T47D (cell line): ENCODE measurements around the gene THSD7B.
A peak's percentile ranks its signal among the peaks of the same experiment; 100 is the strongest.

Experiments used
- DNase-seq, 2 experiments: peaks; one replicate each; pipeline versions ENCODE4 v3.0.0 to v3.0.0-alpha.2; 2011 to 2012; ENCODE audit warnings: low read depth in 1 of 2, low spot score in 1 of 2
- JUND ChIP-seq: IDR thresholded peaks from 2 replicates; pipeline ENCODE4 v1.6.1; 2012; ENCODE audit warnings: low read depth
- in situ Hi-C: cut with HindIII; loops from 2 replicates; pipeline ENCODE4 v1.10.0; 2016; ENCODE audit warnings: low sequenced_read_pairs, low pct_unique_long_range_greater_than_20kb

THSD7B gene

DNA sequence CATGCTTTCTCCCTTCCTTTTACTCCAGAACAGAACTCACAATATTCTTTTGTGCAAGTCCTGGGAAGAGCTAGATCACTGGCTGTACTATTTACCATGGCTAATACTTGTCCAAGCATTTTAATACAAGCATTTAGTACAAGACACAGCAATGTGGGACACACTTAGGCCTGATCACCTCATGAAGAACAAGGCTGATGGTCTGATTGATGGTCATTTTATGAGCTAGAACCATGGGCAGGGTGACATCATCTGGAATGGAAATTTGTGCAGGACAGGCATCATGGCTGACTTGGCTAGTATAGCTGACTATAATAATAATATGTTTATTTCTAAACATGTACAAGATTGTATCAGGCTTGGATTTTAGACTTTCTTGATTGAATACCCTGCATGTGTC is 824.8 kb downstream of the THSD7B start:
- no peak for DNase-seq
- no peak for TF ChIP-seq JUND
- in situ Hi-C loops = no loop called here

DNA sequence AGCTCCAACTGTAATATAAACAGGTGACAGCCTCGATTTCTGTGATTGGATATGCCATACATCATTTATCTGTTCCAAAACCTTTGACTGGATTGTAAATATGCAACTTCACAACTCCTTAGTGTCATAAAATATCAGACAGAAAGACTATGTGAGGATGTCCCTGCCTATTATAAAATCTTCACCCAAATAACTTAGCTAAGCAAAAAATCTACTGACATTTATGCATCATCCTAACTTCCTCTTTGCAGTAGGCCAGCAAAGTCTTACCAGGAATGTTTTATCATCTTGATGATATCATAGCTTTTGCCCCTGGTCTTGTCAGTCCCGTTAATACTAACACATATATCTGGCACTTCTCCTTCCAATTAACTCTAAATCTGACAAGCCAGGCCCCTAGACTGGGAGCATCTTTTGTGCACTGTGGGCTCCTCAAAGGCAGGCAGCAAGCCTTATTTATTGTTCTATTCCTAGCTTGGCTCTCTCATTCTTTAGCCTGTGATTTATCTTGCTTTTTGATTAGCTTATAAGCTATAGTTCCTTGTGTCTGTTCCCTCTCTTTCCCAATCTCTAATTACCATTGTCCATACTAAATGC is 842.5 kb downstream of the THSD7B start:
- no peak for TF ChIP-seq JUND
- in situ Hi-C loops = no loop called here
- no peak for DNase-seq

DNA sequence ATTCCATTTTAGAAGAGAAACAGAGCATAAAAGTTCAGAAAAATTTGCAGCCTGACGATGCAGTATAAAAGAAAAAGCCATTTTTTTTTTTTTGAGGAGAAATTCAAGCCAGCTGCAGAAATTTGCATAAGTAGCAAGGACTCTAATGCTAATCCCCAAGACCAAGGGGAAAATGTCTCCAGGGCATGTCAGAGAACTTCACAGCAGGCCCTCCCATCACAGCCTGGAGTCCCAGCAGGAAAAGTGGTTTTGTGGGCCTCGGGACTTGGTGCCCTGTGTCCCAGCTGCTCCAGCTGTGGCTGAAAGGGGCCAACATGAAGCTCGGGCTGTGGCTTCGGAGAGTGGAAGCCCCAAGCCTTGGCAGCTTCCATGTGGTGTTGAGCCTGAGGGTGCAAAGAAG is 873.6 kb downstream of the THSD7B start:
- TF ChIP-seq JUND = no peak
- no peak for DNase-seq
- in situ Hi-C loops = no loop called here

DNA sequence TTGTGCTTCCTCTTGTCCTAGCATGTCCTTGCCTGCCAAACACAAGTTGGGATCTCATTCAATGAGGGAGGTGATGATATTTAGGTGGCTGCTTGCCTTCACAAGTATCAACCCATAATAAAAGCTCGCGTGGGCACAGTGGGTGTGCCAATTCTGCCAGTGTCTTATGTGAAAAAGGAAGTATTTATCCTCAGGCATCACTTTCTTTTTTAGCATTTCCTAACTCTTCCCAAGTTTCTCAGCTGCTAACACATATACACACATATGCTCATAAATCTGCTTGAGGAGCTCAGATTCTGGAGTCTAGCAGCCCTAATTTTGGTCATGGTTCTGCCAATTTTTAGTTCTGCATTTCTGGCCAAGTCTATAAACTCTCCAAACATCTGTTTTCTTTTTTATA is 879.4 kb downstream of the THSD7B start:
- DNase-seq = no peak
- no peak for TF ChIP-seq JUND
- in situ Hi-C loops = no loop called here

DNA sequence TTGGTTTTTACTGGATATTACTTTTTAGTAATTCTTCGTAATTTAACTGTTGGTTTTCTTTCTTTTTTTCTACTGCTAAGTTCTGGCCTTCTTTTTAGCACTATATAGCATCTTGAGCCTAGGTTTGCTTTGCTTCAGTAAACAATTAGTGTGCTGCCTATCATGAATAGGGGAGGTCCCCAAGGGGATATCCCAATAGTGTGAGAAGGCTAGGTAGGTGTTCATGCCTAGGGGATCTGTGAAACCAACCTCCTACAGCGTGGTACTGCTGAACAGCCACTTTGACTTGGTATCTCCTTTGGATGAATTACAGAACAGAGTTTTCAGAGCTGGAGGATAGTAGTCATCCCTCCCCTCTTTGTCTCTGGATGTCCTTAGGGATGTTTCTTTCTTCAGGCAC is 888.7 kb downstream of the THSD7B start:
- no peak for TF ChIP-seq JUND
- in situ Hi-C loops = no loop called here
- DNase-seq = no peak

DNA sequence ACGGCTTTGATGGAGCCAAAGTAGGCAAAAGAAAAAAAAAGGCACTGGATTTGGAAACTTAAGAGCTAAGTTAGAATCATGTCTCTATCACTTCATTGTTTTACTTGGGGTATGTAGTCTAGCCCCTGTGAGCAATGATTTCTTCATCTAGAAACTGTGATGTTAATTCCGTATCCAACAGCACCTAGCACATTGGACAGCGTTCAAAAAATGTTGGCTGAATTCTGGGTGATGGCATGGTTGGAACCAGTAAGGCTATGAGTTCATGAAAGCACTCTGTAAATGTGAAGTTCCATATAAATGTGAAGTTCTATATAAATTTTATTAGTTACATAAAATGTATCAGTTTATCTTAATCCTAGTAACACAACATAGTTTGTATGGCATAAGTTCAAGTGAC is 890.5 kb downstream of the THSD7B start:
- in situ Hi-C loops = no loop called here
- DNase-seq = no peak
- TF ChIP-seq JUND = no peak

DNA sequence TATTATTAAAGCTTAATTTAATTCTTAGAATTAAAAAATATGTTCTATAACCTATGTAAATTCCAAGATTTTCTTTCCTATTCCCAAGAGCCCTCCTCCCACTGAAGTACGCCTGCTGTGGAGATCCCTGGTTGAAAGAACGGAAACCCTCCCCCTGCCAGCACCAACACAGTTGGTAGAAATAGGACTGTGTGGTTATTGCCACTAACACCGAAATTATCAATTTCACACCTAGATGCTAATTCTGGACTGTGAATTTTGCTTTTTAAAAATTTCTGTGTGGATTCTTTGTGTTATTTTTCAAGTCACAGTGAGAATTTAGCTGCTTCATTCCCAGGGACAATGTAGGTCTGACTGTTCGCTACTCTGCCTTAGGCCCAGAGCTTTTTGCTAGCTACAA is 893.1 kb downstream of the THSD7B start:
- no peak for TF ChIP-seq JUND
- DNase-seq = no peak
- in situ Hi-C loops = no loop called here

DNA sequence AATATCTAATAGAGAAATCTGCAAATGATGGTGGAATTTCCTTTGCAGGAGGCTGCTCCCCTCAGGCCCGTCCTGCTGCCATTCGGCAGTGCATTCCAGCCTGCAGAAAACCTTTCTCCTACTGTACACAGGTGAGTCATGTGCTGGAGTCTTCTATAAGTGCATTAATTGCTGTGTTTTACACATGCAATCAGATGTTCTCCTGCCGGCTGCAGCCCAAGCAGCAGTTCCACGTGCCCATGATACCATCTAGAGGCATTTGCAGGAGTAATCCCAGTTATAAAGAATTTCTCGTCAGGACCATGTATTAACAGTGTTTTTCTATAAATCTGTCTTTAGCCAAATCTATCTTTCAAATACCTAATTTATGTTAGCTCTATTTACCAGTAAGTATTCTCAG is 894.3 kb downstream of the THSD7B start:
- peak in 1 of 2 experiments; percentile 65 for DNase-seq
- in situ Hi-C loops = no loop called here
- TF ChIP-seq JUND = no peak

DNA sequence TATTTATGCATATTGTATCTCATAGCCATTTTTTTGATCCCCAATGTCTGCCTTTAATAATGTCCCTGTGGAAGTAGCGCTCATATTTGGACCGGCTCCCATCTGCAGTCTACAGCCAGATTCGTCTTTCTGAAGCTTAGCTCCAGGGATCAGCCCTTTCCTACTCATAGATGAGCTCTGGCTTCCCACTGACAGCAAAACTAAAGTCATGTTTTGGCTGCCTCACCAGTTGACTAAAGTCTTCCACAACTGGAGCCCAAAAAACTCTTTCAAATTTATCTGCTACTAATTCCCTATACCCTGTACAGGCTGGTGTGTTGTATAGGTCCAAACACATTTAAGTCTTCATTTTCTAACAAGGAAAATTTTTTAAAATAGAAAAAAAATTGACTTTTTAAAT is 904.8 kb downstream of the THSD7B start:
- in situ Hi-C loops = no loop called here
- DNase-seq = no peak
- no peak for TF ChIP-seq JUND

DNA sequence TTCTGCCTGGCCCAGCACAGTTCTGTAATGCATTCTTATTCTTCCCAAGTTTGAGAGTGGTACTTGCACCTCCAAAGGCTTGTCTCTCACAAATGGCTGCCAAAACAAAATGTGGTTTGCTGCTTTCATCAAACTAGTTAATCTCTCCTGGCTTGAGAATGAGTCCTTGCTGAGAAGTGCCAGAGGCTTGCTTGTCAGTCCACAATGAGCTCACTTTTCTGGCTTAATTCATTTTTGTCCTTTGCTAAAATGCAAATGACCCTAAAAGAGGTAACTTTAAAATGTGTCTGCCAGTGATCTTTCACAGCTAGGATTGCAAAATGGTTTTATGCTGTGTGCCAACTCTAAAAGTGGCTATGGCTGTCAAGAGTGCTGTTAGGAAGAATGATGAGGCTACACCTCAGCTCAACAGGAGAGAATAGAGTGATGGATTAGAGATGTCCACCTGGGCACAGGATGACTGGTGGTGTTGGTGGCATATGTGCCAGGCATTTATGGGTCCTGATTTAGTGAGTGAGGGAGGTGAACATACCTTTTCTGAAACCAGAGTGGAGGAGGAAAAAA is 907.7 kb downstream of the THSD7B start:
- TF ChIP-seq JUND = no peak
- DNase-seq = no peak
- in situ Hi-C loops = no loop called here

DNA sequence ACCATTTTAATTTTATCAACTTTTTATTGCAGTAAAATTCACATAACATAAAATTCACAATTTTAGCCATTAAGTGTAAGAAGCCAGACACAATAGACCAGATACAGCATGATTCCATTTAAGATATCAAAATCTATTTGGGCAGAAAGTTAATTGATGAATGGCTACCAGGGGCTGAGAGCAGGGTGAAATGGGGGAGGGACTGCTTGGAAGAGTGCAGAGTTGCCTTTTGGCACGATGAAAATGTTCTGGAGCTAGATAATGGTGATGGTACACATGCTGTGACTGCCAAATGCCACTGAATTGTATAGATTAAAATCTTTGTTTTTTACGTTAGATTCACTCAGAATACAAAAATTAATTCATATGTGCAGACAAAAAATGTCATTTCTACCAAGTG is 909.6 kb downstream of the THSD7B start:
- no peak for DNase-seq
- in situ Hi-C loops = no loop called here
- no peak for TF ChIP-seq JUND

DNA sequence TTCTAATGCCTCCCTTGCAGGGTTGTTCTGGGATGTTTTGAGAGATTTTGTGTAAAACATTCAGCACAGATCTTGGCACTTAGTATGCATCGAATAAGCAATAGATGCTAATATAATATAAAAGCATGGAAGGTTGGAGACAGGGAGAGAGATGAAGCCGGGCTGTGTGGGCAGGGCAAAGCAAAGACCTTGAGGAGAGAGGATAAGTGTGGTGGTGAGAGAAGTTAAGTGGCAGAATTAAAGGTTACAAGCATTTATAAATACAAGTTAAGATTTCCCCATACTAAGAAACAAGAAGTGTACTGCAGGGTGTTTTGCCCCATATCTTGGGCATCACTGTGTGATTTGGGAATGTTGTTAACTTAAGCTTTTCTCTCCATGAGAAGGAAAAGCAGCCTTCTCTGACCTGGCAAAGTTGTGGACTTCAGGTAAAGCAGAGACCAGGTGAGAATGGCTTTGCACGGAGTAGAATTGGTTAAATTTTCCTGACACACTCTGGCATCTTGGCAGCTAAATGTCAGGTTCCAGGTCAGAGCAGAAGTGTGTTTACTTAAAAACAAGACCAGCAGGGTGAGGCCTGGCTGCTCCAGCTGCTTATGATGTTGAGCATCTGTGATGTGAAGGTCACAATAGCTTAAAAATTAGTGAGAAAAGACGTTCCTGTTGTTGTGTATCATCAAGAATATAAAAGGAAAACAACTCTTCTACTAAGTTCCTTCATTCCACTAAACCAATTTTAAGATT is 910.4 kb downstream of the THSD7B start:
- DNase-seq = peak; percentile 12 to 84
- TF ChIP-seq JUND = no peak
- in situ Hi-C loops = no loop called here

DNA sequence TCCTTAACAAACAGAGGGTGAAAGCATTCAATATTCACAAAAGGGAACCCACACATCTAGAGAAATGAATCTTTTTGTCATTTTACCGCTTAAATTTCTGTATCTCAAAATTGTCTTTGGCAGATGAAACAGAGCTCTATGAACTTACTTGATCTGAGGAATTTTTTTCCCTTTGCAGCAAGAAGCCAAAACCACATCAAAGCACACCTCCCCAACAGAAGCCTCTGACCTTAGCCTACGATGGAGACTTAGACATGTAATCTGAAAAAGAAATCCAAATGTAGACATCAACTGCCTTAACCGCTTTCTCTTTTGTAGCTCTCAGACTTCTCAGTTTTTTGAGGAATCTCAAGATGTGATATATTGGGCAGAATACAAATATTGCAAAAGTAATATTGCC is 911.0 kb downstream of the THSD7B start:
- TF ChIP-seq JUND = no peak
- in situ Hi-C loops = no loop called here
- DNase-seq = no peak
